IMR-90 (cell line): ENCODE results near the gene PIGU. TPM values are rescaled to one million over a fixed set of nuclear protein-coding genes. Genes with fewer than 3 reads are reported as not detected.

Experiments used
- ATAC-seq: fragments of 200-7000 bp; cut with Tn5 transposase; 2 replicates; pipeline ENCODE4 v1.9.1; 2020; ENCODE audit warnings: low read depth, mild to moderate bottlenecking, moderate library complexity
- BruUV-seq: library from RNA; stranded (reverse); fragments of 400-500 nt; replicated peaks from 2 replicates; lab custom pipeline; 2021; lab: Mats Ljungman, UMichigan
- CTCF ChIA-PET: fragments of 300-600 bp; formaldehyde crosslinking; extraction: SDS; loops from one replicate; lab custom pipeline; 2021; ENCODE audit warnings: antibody characterized with exemption; lab: Yijun Ruan, JAX
- POLR2A ChIA-PET: fragments of 300-600 bp; sonication (Branson Sonifier 250); formaldehyde crosslinking; loops from one replicate; lab custom pipeline; 2022; ENCODE audit warnings: antibody characterized with exemption; ENCODE audit not compliant: unreplicated experiment; lab: Charles Lee
- DNase-seq: peaks from one replicate; pipeline ENCODE4 v3.0.0; 2013
- H2AFZ ChIP-seq: replicated peaks from 2 replicates; pipeline ENCODE3; 2013; ENCODE audit warnings: low read length, mild to moderate bottlenecking; ENCODE audit not compliant: poor library complexity
- H2AK5ac ChIP-seq: 2 replicates; pipeline ENCODE4 v1.6.1; 2013; ENCODE audit warnings: low read depth, low read length, inconsistent platforms
- H2AK9ac ChIP-seq: replicated peaks from 2 replicates; pipeline ENCODE3; 2013; ENCODE audit warnings: mild to moderate bottlenecking, low read depth, low read length, moderate library complexity; ENCODE audit not compliant: poor library complexity
- H2BK120ac ChIP-seq: 2 replicates; pipeline ENCODE4 v1.6.1; 2013; ENCODE audit warnings: low read depth, low read length, inconsistent platforms
- H2BK15ac ChIP-seq: 3 replicates; pipeline ENCODE4 v1.6.1; 2013; ENCODE audit warnings: low read depth, low read length, inconsistent platforms
- H2BK20ac ChIP-seq: 2 replicates; pipeline ENCODE4 v1.6.1; 2013; ENCODE audit warnings: low read depth, mild to moderate bottlenecking, inconsistent platforms, low read length, moderate library complexity
- H2BK5ac ChIP-seq: 2 replicates; pipeline ENCODE4 v1.6.1; 2013; ENCODE audit warnings: mild to moderate bottlenecking, low read depth, low read length, inconsistent platforms; ENCODE audit not compliant: poor library complexity, severe bottlenecking
- H3K14ac ChIP-seq: replicated peaks from 2 replicates; pipeline ENCODE4 v1.6.1; 2013; ENCODE audit warnings: low read depth, low read length, inconsistent platforms
- H3K18ac ChIP-seq: 2 replicates; pipeline ENCODE4 v1.6.1; 2013; ENCODE audit warnings: low read depth, low read length, control low read depth
- H3K23ac ChIP-seq: 2 replicates; pipeline ENCODE4 v1.6.1; 2013; ENCODE audit warnings: low read depth, low read length, inconsistent platforms
- H3K27ac ChIP-seq: 2 replicates; pipeline ENCODE4 v1.5.1; 2013; ENCODE audit warnings: mild to moderate bottlenecking, control low read depth, low read length; ENCODE audit not compliant: insufficient read depth
- H3K27me3 ChIP-seq: 2 replicates; pipeline ENCODE4 v1.6.1; 2013; ENCODE audit warnings: low read length; ENCODE audit not compliant: control insufficient read depth, insufficient read depth
- H3K36me3 ChIP-seq: 2 replicates; pipeline ENCODE4 v1.6.1; 2013; ENCODE audit warnings: low read length, mixed read lengths; ENCODE audit not compliant: control insufficient read depth, insufficient read depth
- H3K4ac ChIP-seq: 2 replicates; pipeline ENCODE4 v1.6.1; 2013; ENCODE audit warnings: low read depth, low read length, inconsistent platforms
- H3K4me1 ChIP-seq: 2 replicates; pipeline ENCODE4 v1.6.1; 2013; ENCODE audit warnings: low read length, mixed read lengths; ENCODE audit not compliant: control insufficient read depth, insufficient read depth
- H3K4me2 ChIP-seq: 2 replicates; pipeline ENCODE4 v1.6.1; 2013; ENCODE audit warnings: low read depth, mild to moderate bottlenecking, control low read depth, low read length, moderate library complexity
- H3K4me3 ChIP-seq: 2 replicates; pipeline ENCODE4 v1.5.1; 2013; ENCODE audit warnings: low read depth, mild to moderate bottlenecking, control low read depth, low read length, moderate library complexity; ENCODE audit not compliant: insufficient read depth
- H3K56ac ChIP-seq: 2 replicates; pipeline ENCODE4 v1.6.1; 2013; ENCODE audit warnings: low read length, inconsistent platforms; ENCODE audit not compliant: insufficient read depth; ENCODE audit errors: extremely low read depth
- H3K79me1 ChIP-seq, 2 experiments: 2 replicates each; pipeline ENCODE4 v1.6.1; 2013; ENCODE audit warnings: low read length in 2 of 2, inconsistent platforms in 1 of 2, low read depth in 1 of 2
- H3K9ac ChIP-seq: 2 replicates; pipeline ENCODE4 v1.6.1; 2013; ENCODE audit warnings: low read depth, low read length, control low read depth
- H3K9me1 ChIP-seq: 2 replicates; pipeline ENCODE4 v1.6.1; 2013; ENCODE audit warnings: low read length, inconsistent platforms; ENCODE audit not compliant: insufficient read depth
- H3K9me3 ChIP-seq: 2 replicates; pipeline ENCODE4 v1.6.1; 2013; ENCODE audit warnings: low read length; ENCODE audit not compliant: control insufficient read depth, insufficient read depth
- H4K20me1 ChIP-seq: 2 replicates; pipeline ENCODE4 v1.6.1; 2013; ENCODE audit warnings: low read length, inconsistent platforms; ENCODE audit not compliant: insufficient read depth
- H4K5ac ChIP-seq: 2 replicates; pipeline ENCODE4 v1.6.1; 2013; ENCODE audit warnings: mild to moderate bottlenecking, low read depth, low read length, control low read depth
- H4K8ac ChIP-seq, 2 experiments: 2 replicates each; pipeline ENCODE4 v1.6.1; 2013; ENCODE audit warnings: low read depth in 2 of 2, low read length in 2 of 2, control low read depth in 1 of 2, inconsistent platforms in 1 of 2
- H4K91ac ChIP-seq: 2 replicates; pipeline ENCODE4 v1.6.1; 2013; ENCODE audit warnings: low read depth, low read length, inconsistent platforms; ENCODE audit not compliant: insufficient read depth
- BHLHE40 ChIP-seq: fragments of 150-350 bp; IDR thresholded peaks from 2 replicates; pipeline ENCODE4 v1.6.1; 2016; ENCODE audit warnings: mild to moderate bottlenecking, low read depth, low read length
- CEBPB ChIP-seq: IDR thresholded peaks from 2 replicates; pipeline ENCODE4 v1.6.1; 2012; ENCODE audit warnings: low read depth, low read length, improper control_type of control experiment
- CHD1 ChIP-seq: IDR thresholded peaks from 2 replicates; pipeline ENCODE4 v1.6.1; 2012; ENCODE audit warnings: low read depth, low read length, improper control_type of control experiment
- FOS ChIP-seq: fragments of 150-350 bp; IDR thresholded peaks from 2 replicates; pipeline ENCODE4 v1.6.1; 2016; ENCODE audit warnings: low read depth, low read length
- MAFK ChIP-seq: IDR thresholded peaks from 2 replicates; pipeline ENCODE4 v1.6.1; 2012; ENCODE audit warnings: low read depth, low read length, improper control_type of control experiment
- MAZ ChIP-seq: IDR thresholded peaks from 2 replicates; pipeline ENCODE4 v1.6.1; 2012; ENCODE audit warnings: low read depth, mild to moderate bottlenecking, low read length, improper control_type of control experiment, moderate library complexity, borderline replicate concordance
- MXI1 ChIP-seq: IDR thresholded peaks from 2 replicates; pipeline ENCODE4 v1.6.1; 2012; ENCODE audit warnings: low read depth, mild to moderate bottlenecking, low read length, moderate library complexity, borderline replicate concordance
- NFE2L2 ChIP-seq: fragments of 150-350 bp; IDR thresholded peaks from 2 replicates; pipeline ENCODE4 v1.6.1; 2016; ENCODE audit warnings: low read depth, mild to moderate bottlenecking, low read length
- POLR2A ChIP-seq: IDR thresholded peaks from 2 replicates; pipeline ENCODE4 v1.6.1; 2012; ENCODE audit warnings: mild to moderate bottlenecking, low read depth, low read length
- RAD21 ChIP-seq: IDR thresholded peaks from 2 replicates; pipeline ENCODE4 v1.6.1; 2012; ENCODE audit warnings: low read length, improper control_type of control experiment
- RCOR1 ChIP-seq: IDR thresholded peaks from 2 replicates; pipeline ENCODE4 v1.6.1; 2012; ENCODE audit warnings: mild to moderate bottlenecking, low read length, improper control_type of control experiment; ENCODE audit not compliant: insufficient replicate concordance
- RFX5 ChIP-seq: IDR thresholded peaks from 2 replicates; pipeline ENCODE4 v1.8.0; 2012; ENCODE audit warnings: low read depth, mild to moderate bottlenecking, low read length, moderate library complexity
- SMC3 ChIP-seq: fragments of 150-350 bp; IDR thresholded peaks from 2 replicates; pipeline ENCODE4 v1.6.1; 2016; ENCODE audit warnings: low read depth, mild to moderate bottlenecking, antibody characterized with exemption, low read length, moderate library complexity
- WGBS, 2 experiments: methylation state at CpG; one replicate each; pipeline versions ENCODE4 v1.1.5 to v1.1.7; 2013; ENCODE audit warnings: missing lambda C conversion rate in 2 of 2; ENCODE audit not compliant: insufficient read length in 1 of 2; ENCODE audit errors: extremely low coverage in 2 of 2; 5-methylcytosine and 5-hydroxymethylcytosine counted together
- dilution Hi-C: fragments of 300-500 bp; cut with HindIII; formaldehyde crosslinking; loops from one replicate; pipeline ENCODE4 v1.14.3; 2018; ENCODE audit warnings: low sequenced_read_pairs; ENCODE audit not compliant: unreplicated experiment
- in situ Hi-C: fragments of 300-500 bp; cut with MboI; formaldehyde crosslinking; loops from 3 replicates; pipeline ENCODE4 v1.14.3; 2019; ENCODE audit warnings: low sequenced_read_pairs, inconsistent platforms, mixed read lengths
- intact Hi-C: fragments of 100-400 bp; cut with micrococcal nuclease; formaldehyde crosslinking; loops from 2 replicates; pipeline ENCODE4 v1.10.0; 2022
- polyA plus RNA-seq, 3 experiments: library from polyadenylated mRNA; depleted of rRNA; stranded (reverse); fragments of >200 nt; gene quantifications; 2 replicates each; pipeline ENCODE4 v1.2.3, GENCODE V29; 2012; ENCODE audit warnings: low replicate concordance in 1 of 3
- total RNA-seq: library from RNA; depleted of rRNA; stranded (reverse); fragments of >200 nt; gene quantifications from 2 replicates; pipeline ENCODE4 v1.2.3, GENCODE V29; 2012
- TF ChIP-seq, protein P1 (sequence below): conservative IDR thresholded peaks from 2 replicates; pipeline ENCODE4 v1.5.1; 2012; ENCODE audit warnings: mild to moderate bottlenecking, low read depth, low read length, improper control_type of control experiment
- TF ChIP-seq, protein P2 (sequence below): fragments of 150-350 bp; IDR thresholded peaks from 2 replicates; pipeline ENCODE4 v1.6.1; 2017; ENCODE audit warnings: mild to moderate bottlenecking, antibody characterized with exemption, low read length, low read depth
- TF ChIP-seq, protein P3 (sequence below): fragments of 150-350 bp; IDR thresholded peaks from 2 replicates; pipeline ENCODE4 v1.6.1; 2016; ENCODE audit warnings: low read depth, mild to moderate bottlenecking, low read length, moderate library complexity, borderline replicate concordance

PIGU gene
- total and polyA plus RNA-seq, 2 of the 4 experiments (the other 2 are of a cell fraction): 11.1 to 31.1 TPM

DNA sequence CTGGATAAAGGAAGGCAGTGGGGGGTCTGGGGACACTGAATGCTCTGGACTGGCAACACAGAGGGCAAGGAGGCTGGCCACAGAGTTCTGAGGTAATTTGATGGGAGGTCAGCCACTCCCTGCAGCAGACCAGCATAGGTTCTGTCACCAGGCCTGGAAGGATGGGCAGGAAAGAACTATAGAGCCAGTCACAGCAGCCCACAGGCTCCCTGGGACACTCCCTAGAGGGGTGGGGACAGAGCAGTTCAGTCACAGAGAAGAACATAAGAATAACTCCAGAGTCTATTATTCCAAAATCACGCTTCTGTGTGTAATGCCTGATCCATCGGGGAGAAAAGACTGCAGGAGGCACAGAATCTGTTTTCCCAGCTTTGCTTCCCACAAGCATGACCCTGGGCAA lies 141.0 kb downstream of the PIGU start:
- dilution Hi-C loops: no loop called here
- no CpG with 5 or more reads among the region's 2 CpGs for WGBS, 2 experiments
- Histone ChIP-seq H3K4me2 (no peak overlapping the region), H2BK20ac (no peak overlapping the region), H4K8ac (no peak overlapping the region), H3K36me3 (peaks cover 74% of the 10 kb centered on the region), H3K4me1 (no peaks in the 10 kb centered on the region), H2BK15ac (no peak overlapping the region), H3K27ac (no peak overlapping the region), H3K23ac (no peak overlapping the region), H2AFZ (no peak overlapping the region), H4K91ac (no peak overlapping the region), H2BK5ac (no peak overlapping the region), H2AK5ac (no peak overlapping the region), H3K56ac (no peak overlapping the region), H3K27me3 (no peaks in the 10 kb centered on the region), H3K79me1 (peaks cover 28 to 70% of the 10 kb centered on the region in 2 experiments), H2BK120ac (no peak overlapping the region), H4K20me1 (peaks cover 26% of the 10 kb centered on the region), H4K5ac (no peak overlapping the region), H3K9ac (no peak overlapping the region), H2AK9ac (no peak overlapping the region), H3K4ac (no peak overlapping the region), H3K18ac (no peak overlapping the region), H3K14ac (no peak overlapping the region), H3K9me1 (peaks cover 13% of the 10 kb centered on the region), H3K4me3 (no peak overlapping the region), H3K9me3 (no peaks in the 10 kb centered on the region)
- TF ChIP-seq CEBPB: no peak
- no peak for TF ChIP-seq SMC3
- no peak for TF ChIP-seq MXI1
- TF ChIP-seq, protein P1, sequence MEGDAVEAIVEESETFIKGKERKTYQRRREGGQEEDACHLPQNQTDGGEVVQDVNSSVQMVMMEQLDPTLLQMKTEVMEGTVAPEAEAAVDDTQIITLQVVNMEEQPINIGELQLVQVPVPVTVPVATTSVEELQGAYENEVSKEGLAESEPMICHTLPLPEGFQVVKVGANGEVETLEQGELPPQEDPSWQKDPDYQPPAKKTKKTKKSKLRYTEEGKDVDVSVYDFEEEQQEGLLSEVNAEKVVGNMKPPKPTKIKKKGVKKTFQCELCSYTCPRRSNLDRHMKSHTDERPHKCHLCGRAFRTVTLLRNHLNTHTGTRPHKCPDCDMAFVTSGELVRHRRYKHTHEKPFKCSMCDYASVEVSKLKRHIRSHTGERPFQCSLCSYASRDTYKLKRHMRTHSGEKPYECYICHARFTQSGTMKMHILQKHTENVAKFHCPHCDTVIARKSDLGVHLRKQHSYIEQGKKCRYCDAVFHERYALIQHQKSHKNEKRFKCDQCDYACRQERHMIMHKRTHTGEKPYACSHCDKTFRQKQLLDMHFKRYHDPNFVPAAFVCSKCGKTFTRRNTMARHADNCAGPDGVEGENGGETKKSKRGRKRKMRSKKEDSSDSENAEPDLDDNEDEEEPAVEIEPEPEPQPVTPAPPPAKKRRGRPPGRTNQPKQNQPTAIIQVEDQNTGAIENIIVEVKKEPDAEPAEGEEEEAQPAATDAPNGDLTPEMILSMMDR: no peak
- no peak for TF ChIP-seq RAD21
- no peak for TF ChIP-seq RCOR1
- TF ChIP-seq, protein P2, sequence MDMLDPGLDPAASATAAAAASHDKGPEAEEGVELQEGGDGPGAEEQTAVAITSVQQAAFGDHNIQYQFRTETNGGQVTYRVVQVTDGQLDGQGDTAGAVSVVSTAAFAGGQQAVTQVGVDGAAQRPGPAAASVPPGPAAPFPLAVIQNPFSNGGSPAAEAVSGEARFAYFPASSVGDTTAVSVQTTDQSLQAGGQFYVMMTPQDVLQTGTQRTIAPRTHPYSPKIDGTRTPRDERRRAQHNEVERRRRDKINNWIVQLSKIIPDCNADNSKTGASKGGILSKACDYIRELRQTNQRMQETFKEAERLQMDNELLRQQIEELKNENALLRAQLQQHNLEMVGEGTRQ: no peak
- no peak for TF ChIP-seq MAZ
- TF ChIP-seq RFX5: no peak
- TF ChIP-seq POLR2A: no peak
- no peak for TF ChIP-seq NFE2L2
- TF ChIP-seq FOS: no peak
- TF ChIP-seq, protein P3, sequence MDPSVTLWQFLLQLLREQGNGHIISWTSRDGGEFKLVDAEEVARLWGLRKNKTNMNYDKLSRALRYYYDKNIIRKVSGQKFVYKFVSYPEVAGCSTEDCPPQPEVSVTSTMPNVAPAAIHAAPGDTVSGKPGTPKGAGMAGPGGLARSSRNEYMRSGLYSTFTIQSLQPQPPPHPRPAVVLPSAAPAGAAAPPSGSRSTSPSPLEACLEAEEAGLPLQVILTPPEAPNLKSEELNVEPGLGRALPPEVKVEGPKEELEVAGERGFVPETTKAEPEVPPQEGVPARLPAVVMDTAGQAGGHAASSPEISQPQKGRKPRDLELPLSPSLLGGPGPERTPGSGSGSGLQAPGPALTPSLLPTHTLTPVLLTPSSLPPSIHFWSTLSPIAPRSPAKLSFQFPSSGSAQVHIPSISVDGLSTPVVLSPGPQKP: no peak
- TF ChIP-seq MAFK: no peak
- no peak for TF ChIP-seq CHD1
- TF ChIP-seq BHLHE40: no peak
- in situ Hi-C loops: no loop called here
- CTCF ChIA-PET: no interaction called here
- ATAC-seq (no peak), DNase-seq (no peak)
- intact Hi-C loops: loop anchor here (5.0 kb wide), 1 partner anchor 171 kb away; no protein-coding TSS in a partner anchor
- POLR2A ChIA-PET: no interaction called here
- no TSS peak for BruUV-seq
